ENCODE data around the gene BARHL2.

DNA sequence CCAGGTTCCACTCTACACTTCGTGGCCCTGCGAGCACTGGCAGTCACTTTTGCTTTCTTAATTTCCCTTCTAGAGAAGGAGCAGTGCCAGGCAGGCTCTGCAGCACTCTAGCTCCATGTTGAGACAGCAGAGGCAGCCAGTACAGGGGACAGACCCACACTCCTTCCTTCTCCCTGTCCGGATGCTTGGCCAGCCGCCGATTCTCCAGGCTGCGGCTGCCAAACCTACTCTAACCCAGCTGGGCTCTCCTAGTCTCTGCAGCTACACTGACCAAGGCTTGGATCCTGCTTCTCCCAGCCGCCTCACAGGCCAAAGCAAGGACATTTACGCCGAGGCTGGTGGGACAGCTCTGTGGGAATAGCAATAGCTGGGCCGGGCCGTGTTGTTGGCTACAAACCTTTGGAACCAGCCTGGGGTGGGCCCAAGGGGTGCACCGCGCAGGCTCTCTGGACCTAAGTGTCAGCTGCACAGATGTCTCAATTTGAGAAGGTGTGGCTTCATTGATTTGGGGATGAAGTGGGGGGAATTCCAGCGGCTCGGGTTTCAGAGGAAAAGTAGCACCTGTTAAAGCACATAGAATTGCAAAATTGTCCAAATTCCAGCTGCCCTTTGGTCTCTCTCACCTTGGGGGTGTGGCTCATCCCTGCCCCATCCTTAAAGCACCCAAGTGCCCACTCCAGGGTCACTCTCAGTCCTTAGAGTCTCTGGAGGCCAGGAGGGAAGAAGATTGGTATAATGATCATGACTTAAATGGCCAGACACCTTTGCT, 3.2 kb downstream of the BARHL2 start:
- TF ChIP-seq, protein P1, sequence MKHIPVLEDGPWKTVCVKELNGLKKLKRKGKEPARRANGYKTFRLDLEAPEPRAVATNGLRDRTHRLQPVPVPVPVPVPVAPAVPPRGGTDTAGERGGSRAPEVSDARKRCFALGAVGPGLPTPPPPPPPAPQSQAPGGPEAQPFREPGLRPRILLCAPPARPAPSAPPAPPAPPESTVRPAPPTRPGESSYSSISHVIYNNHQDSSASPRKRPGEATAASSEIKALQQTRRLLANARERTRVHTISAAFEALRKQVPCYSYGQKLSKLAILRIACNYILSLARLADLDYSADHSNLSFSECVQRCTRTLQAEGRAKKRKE (CRISPR knock-in tag; IDR thresholded peaks at IDR 0.05; ENCODE audit: low read depth) = no peak
- TF ChIP-seq RARB (CRISPR knock-in tag; IDR thresholded peaks at IDR 0.05) = no peak
- TF ChIP-seq ESRRA (IDR thresholded peaks at IDR 0.05; ENCODE audit: borderline replicate concordance, low read length) = no peak
- no peak for TF ChIP-seq MAFK (IDR thresholded peaks at IDR 0.05; ENCODE audit: partially characterized antibody)

All from A549 (cell line).